NCI-H2171 treated with DMSO at 0.1 percent for 48 hours (cell line): ENCODE data around the gene TRAF4.
"Not testable (repeated sequence)": the region's sequence is repeated elsewhere in the genome, so short reads cannot be mapped to it uniquely, and the experiment has no call there.

Experiments
- DNase-seq: peaks from one replicate; lab custom pipeline; 2025; lab: John Stamatoyannopoulos, UW

The TRAF4 gene

DNA sequence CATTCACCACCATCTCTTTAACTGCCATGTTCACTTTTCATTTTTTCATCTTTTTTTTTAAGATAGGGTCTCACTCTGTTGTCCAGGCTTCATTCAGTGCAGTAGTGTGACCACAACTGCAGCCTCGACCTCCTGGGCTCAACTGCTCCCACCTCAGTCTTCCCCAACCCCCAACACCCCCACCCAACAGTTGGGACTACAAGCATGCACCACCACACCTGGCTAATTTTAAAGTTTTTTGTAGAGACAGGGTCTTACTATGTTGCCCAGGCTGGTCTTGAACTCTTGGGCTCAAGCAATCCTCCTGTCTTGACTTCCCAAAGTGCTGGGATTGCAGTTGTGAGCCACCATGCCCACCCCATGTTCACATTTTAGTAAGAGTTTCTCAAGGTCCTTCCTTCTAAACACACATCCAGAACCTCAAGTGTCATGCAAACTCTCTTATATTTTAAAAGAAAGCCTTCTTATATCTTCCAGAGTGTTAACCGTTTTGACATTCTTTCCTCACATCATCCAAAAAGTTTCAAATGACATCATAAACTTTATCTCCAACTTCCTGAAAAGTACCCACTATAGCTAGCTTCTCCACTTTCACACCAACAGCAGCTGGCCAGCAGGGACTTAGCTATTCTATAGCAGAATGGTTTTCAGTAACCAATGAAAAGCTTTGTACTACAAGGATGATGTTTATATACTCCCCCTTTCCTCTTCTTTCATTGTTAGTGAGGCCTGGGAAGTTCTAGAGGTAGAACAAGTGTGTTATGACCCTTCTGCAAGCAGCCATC, 49.3 kb downstream of the TRAF4 start:
- DNase-seq = no peak

DNA sequence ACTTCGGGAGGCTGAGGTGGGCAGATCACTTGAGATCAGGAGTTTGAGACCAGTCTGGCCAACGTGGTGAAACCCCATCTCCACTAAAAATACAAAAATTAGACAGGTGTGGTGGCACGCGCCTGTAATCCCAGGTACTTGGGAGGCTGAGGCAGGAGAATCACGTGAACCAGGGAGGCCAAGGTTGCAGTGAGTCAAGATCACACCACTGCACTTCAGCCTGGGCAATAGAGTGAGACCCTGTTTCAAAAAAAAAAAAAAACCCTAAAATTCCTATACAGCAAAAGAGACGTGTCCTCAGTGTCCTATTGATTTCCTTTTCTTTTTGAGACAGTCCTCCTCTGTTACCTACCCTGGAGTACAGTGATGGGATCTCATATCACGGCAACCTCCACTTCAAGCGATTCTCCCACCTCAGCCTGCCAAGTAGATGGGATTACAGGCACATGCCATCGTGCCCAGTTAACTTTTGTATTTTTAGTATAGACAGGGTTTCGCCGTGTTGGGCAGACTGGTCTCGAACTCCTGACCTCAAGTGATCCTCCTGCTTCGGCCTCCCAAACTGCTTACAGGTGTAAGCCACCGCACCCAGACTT, 51.1 kb downstream of the TRAF4 start:
- not testable (repeated sequence) for DNase-seq

DNA sequence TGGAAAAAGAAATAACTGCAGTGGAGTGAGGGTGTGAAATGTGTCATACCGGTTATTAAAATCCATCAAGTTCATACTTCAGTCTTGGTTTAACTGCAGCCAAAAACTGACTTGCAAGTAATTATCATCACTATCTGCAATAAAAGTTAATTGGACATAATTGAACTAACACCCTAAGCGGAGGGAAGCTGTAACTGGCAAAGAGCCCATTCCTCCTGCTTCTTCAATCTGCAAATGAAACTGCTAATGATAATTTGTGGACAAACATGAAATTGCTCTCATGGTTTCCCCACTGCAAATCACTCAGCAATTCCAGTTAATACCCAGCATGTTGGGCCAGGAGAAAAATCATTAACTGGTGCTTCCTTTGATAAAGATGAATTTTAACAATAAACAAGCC, 52.3 kb downstream of the TRAF4 start:
- DNase-seq = no peak
